Activated T-cell treated with anti-CD3 and anti-CD28 coated beads, Interleukin-2, amount 50 U/mL, for 72 hours (primary cell): ENCODE data around the gene TRUB2. TPM values are rescaled to one million over a fixed set of nuclear protein-coding genes. Genes with fewer than 3 reads are reported as not detected.

Experiments
- ATAC-seq, 2 donors: fragments of 150-1000 bp; cut with Tn5 transposase; replicated peaks in 1 of 2; 2 replicates each; pipeline ENCODE4 v1.10.0; 2021; ENCODE audit warnings: moderate library complexity in 2 of 2, mild to moderate bottlenecking in 1 of 2
- DNase-seq, 2 donors: peaks; one replicate each; pipeline ENCODE4 v3.0.0; 2021 to 2022; ENCODE audit warnings: mixed read lengths in 1 of 2
- H3K27ac Mint-ChIP-seq: one replicate; pipeline ENCODE4 v1.8.0; 2022; ENCODE audit warnings: mild to moderate bottlenecking, moderate library complexity, mixed read lengths
- H3K27me3 Mint-ChIP-seq: one replicate; pipeline ENCODE4 v1.8.0; 2022; ENCODE audit warnings: low read depth, mixed read lengths
- H3K36me3 Mint-ChIP-seq, 2 donors: one replicate each; pipeline ENCODE4 v1.8.0; 2022; ENCODE audit warnings: mixed read lengths in 2 of 2, mild to moderate bottlenecking in 1 of 2; ENCODE audit not compliant: insufficient read depth in 2 of 2
- H3K4me1 Mint-ChIP-seq: one replicate; pipeline ENCODE4 v1.8.0; 2022; ENCODE audit warnings: low read depth, mixed read lengths
- H3K4me3 Mint-ChIP-seq, 2 donors: one replicate each; pipeline ENCODE4 v1.8.0; 2022; ENCODE audit warnings: mild to moderate bottlenecking in 2 of 2, mixed read lengths in 2 of 2, moderate library complexity in 2 of 2
- H3K9me3 Mint-ChIP-seq, 2 donors: one replicate each; pipeline ENCODE4 v1.8.0; 2022; ENCODE audit warnings: mixed read lengths in 2 of 2
- total RNA-seq, 2 donors: library from RNA; stranded (reverse); gene quantifications; one replicate each; pipeline ENCODE4 v1.2.3, GENCODE V29; 2022

Gene TRUB2
- total RNA-seq, 2 donors from 2014 or later = 17.6 to 24.4 TPM

GRCh38 chr9:128335914-128336313 lies 13.7 kb upstream of the TRUB2 start:
- no peaks in the 10 kb centered on the region for H3K27me3 Mint-ChIP-seq
- H3K36me3 Mint-ChIP-seq = no peaks in the 10 kb centered on the region
- H3K9me3 Mint-ChIP-seq = no peaks in the 10 kb centered on the region
- ATAC-seq (no peak), DNase-seq (no peak)
- H3K4me3 Mint-ChIP-seq = no peak overlapping the region
- no peak overlapping the region for H3K27ac Mint-ChIP-seq
- H3K4me1 Mint-ChIP-seq = peaks cover 5% of the 10 kb centered on the region

- ATAC-seq = no peak
- Mint-ChIP-seq H3K4me3 (no peak overlapping the region), H3K9me3 (no peaks in the 10 kb centered on the region), H3K27ac (no peak overlapping the region), H3K36me3 (no peaks in the 10 kb centered on the region), H3K4me1 (peaks cover 5% of the 10 kb centered on the region), H3K27me3 (no peaks in the 10 kb centered on the region)
- DNase-seq = no peak
Observed at GRCh38 chr9:128335161-128335560, 12.9 kb upstream of the TRUB2 start.

DNA sequence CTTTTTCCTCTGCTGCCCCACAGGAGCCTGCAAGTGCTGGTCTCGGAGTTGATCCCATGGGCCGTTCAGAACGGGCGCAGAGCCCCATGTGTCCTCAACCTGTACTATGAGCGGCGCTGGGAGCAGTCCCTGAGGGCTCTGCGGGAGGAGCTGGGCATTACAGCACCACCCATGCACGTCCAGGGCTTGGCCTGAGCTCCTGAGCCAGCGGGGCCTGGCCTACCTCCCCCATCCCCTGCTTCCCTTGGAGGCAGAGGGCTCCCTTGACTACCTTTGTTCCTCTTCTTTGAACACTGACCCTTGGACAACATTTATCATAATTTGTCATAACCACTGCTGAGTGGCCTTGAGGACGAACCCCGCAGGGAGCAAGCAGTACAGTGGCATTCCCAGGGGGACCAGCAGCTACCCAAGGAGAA lies 11.2 kb upstream of the TRUB2 start:
- ATAC-seq (no peak), DNase-seq (no peak)
- Mint-ChIP-seq H3K9me3 (no peaks in the 10 kb centered on the region), H3K4me3 (no peak overlapping the region), H3K27ac (no peak overlapping the region), H3K4me1 (no peaks in the 10 kb centered on the region), H3K27me3 (no peaks in the 10 kb centered on the region), H3K36me3 (no peaks in the 10 kb centered on the region)

- ATAC-seq = no peak
- H3K36me3 Mint-ChIP-seq = no peaks in the 10 kb centered on the region
- no peaks in the 10 kb centered on the region for H3K9me3 Mint-ChIP-seq
- no peak for DNase-seq
- no peak overlapping the region for H3K27ac Mint-ChIP-seq
- H3K27me3 Mint-ChIP-seq = no peaks in the 10 kb centered on the region
- peaks cover 8% of the 10 kb centered on the region for H3K4me1 Mint-ChIP-seq
- no peak overlapping the region for H3K4me3 Mint-ChIP-seq
Observed at GRCh38 chr9:128325629-128326028, 3.4 kb upstream of the TRUB2 start.

- peaks cover 8% of the 10 kb centered on the region for H3K4me1 Mint-ChIP-seq
- H3K9me3 Mint-ChIP-seq = no peaks in the 10 kb centered on the region
- DNase-seq = no peak
- no peaks in the 10 kb centered on the region for H3K36me3 Mint-ChIP-seq
- peak overlapping the region; percentile 75 for H3K27ac Mint-ChIP-seq
- peak overlapping the region in 1 of 2 donors; percentile 90 for H3K4me3 Mint-ChIP-seq
- ATAC-seq = no peak
- no peaks in the 10 kb centered on the region for H3K27me3 Mint-ChIP-seq
Observed at GRCh38 chr9:128324401-128324800, 2.2 kb upstream of the TRUB2 start.

DNA sequence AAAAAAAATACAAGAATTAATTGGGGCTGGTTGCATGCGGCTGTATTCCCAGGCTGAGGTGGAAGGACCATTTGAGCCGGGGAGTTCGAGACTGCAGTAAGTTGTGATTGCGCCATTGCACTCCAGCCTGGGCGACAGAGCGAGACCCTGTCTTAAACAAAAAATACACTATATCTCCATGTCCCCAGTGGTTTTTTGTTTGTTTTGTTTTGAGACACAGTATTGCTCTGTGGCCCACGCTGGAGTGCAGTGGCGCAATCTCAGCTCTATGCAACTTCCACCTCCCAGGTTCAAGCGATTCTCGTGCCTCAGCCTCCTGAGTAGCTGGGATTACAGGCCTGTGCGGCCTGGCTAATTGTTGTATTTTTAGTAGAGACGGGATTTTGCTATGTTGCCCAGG lies 1.5 kb upstream of the TRUB2 start:
- peaks cover 8% of the 10 kb centered on the region for H3K4me1 Mint-ChIP-seq

DNA sequence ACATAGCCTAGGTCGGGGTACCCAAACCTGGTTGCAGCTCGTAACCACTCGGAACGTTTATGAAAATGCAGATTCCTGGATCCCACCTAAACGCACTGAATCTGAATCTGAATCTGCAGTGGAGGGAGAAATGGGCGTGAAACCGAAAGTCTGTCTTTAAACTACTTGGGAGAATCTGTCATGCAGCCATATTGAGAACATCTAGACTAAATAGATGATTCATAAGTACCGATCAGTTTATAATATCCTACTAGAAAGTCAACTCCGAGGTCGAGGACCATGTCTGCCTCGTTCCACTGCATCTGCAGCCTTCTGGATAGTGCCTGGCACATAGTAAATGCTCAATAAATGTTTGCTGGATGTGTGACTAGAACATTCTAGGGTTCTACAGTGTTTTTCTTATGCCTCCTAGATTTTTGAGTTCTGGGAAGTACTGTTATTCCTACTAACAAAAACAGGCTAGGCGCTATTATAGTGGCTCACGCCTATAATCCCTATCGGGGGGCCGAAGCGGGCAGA lies 1.0 kb upstream of the TRUB2 start:
- Mint-ChIP-seq H3K27ac (peak overlapping the region; percentile 92), H3K4me1 (peaks cover 8% of the 10 kb centered on the region), H3K4me3 (peak overlapping the region; percentile 84 to 90), H3K36me3 (no peaks in the 10 kb centered on the region), H3K27me3 (no peaks in the 10 kb centered on the region), H3K9me3 (no peaks in the 10 kb centered on the region)
- peak; percentile 16 to 22 for ATAC-seq
- DNase-seq = no peak

More for the DNA sequence above, 1.5 kb upstream of the TRUB2 start:
- no peak for ATAC-seq
- H3K9me3 Mint-ChIP-seq = no peaks in the 10 kb centered on the region
- no peak for DNase-seq
- no peaks in the 10 kb centered on the region for H3K27me3 Mint-ChIP-seq
- H3K4me3 Mint-ChIP-seq = peak overlapping the region; percentile 84 to 90
- H3K36me3 Mint-ChIP-seq = no peaks in the 10 kb centered on the region
- H3K27ac Mint-ChIP-seq = peak overlapping the region; percentile 92

- peak; percentile 3 to 6 for ATAC-seq
- H3K4me1 Mint-ChIP-seq = peaks cover 8% of the 10 kb centered on the region
- peak overlapping the region; percentile 92 for H3K27ac Mint-ChIP-seq
- DNase-seq = no peak
- no peaks in the 10 kb centered on the region for H3K27me3 Mint-ChIP-seq
- peak overlapping the region; percentile 84 to 90 for H3K4me3 Mint-ChIP-seq
- H3K9me3 Mint-ChIP-seq = no peaks in the 10 kb centered on the region
- H3K36me3 Mint-ChIP-seq = peaks cover 0 to 3% of the 10 kb centered on the region in 2 donors
Observed at GRCh38 chr9:128321879-128322403, 306 bp downstream of the TRUB2 start.

- ATAC-seq (no peak), DNase-seq (no peak)
- no peaks in the 10 kb centered on the region for H3K9me3 Mint-ChIP-seq
- no peaks in the 10 kb centered on the region for H3K27me3 Mint-ChIP-seq
- peaks cover 0 to 3% of the 10 kb centered on the region in 2 donors for H3K36me3 Mint-ChIP-seq
- H3K4me3 Mint-ChIP-seq = peak overlapping the region; percentile 42 to 84
- H3K4me1 Mint-ChIP-seq = peaks cover 8% of the 10 kb centered on the region
- no peak overlapping the region for H3K27ac Mint-ChIP-seq
Observed at GRCh38 chr9:128321343-128321742, 904 bp downstream of the TRUB2 start.

DNA sequence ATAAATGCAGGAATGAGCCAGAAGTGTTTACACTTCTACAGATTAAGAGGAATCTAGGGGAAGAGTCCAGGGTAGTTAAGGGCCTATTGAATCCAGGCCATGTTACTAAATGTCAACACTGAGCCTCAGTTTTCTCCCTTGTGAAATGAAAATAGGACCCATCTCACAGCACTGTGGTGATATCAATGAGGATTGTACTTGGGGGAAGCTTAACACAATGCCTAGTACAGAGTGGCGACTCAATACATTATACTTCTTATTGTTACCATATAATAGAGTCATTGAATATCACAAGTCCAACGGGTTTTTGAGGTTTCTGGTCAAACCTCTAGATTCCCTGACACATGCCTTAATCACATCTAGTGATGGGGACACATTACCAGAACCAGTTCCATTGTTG lies 4.6 kb downstream of the TRUB2 start:
- Mint-ChIP-seq H3K4me3 (no peak overlapping the region), H3K27ac (no peak overlapping the region), H3K36me3 (peaks cover 0 to 5% of the 10 kb centered on the region in 2 donors), H3K4me1 (no peaks in the 10 kb centered on the region), H3K27me3 (no peaks in the 10 kb centered on the region), H3K9me3 (no peaks in the 10 kb centered on the region)
- DNase-seq (no peak), ATAC-seq (no peak)

DNA sequence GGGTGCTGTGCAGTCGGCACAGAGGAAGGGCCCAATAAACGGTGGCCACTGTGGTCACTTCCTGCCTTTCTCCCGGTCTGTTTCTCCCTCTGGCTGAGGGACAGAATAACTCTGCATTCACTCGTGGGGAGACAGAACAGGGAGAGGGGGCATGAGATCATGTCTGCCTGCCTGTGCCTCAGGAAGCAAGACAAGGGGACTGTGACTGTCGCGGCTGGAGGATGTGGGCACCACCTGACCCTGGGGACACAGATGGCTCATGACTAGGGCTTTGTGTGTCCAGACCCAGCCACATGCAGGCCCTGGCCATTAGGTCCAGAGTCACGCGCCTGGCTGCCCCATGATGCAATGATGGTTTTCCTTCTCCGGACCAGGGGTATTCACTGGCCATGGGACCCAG lies 5.8 kb downstream of the TRUB2 start:
- H3K4me3 Mint-ChIP-seq = no peak overlapping the region
- H3K36me3 Mint-ChIP-seq = peaks cover 0 to 5% of the 10 kb centered on the region in 2 donors
- ATAC-seq = no peak
- no peaks in the 10 kb centered on the region for H3K4me1 Mint-ChIP-seq
- no peaks in the 10 kb centered on the region for H3K9me3 Mint-ChIP-seq
- DNase-seq = no peak
- H3K27me3 Mint-ChIP-seq = no peaks in the 10 kb centered on the region
- H3K27ac Mint-ChIP-seq = no peak overlapping the region

DNA sequence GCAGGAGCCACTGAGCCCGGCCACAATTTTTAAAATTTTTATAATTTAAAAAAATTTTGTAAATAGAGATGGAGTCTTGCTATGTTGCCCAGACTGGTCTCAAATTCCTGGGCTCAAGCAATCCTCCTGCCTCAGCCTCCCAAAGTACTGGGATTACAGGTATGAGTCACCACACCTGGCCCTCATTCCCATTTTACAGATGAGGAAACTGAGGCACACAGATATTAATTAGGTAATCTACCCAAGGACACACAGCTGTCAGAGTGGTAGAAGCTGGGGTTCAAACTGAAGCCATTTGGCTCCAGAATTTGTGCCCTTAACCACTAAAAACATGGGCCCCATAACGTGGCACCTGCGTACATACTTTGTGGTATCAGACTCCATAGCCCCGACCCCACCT lies 7.5 kb downstream of the TRUB2 start:
- H3K4me3 Mint-ChIP-seq = no peak overlapping the region
- no peaks in the 10 kb centered on the region for H3K27me3 Mint-ChIP-seq
- DNase-seq = no peak
- peaks cover 0 to 7% of the 10 kb centered on the region in 2 donors for H3K36me3 Mint-ChIP-seq
- no peak for ATAC-seq
- no peaks in the 10 kb centered on the region for H3K4me1 Mint-ChIP-seq
- no peaks in the 10 kb centered on the region for H3K9me3 Mint-ChIP-seq
- no peak overlapping the region for H3K27ac Mint-ChIP-seq

GRCh38 chr9:128310461-128310860 lies 11.8 kb downstream of the TRUB2 start:
- no peaks in the 10 kb centered on the region for H3K27me3 Mint-ChIP-seq
- H3K4me3 Mint-ChIP-seq = no peak overlapping the region
- H3K4me1 Mint-ChIP-seq = no peaks in the 10 kb centered on the region
- no peak for DNase-seq
- no peak overlapping the region for H3K27ac Mint-ChIP-seq
- H3K36me3 Mint-ChIP-seq = peaks cover 2 to 6% of the 10 kb centered on the region in 2 donors
- no peak for ATAC-seq
- no peaks in the 10 kb centered on the region for H3K9me3 Mint-ChIP-seq

GRCh38 chr9:128309551-128309950 lies 12.7 kb downstream of the TRUB2 start:
- peaks cover 2 to 6% of the 10 kb centered on the region in 2 donors for H3K36me3 Mint-ChIP-seq
- ATAC-seq = no peak
- H3K27me3 Mint-ChIP-seq = no peaks in the 10 kb centered on the region

More at GRCh38 chr9:128309551-128309950, 12.7 kb downstream of the TRUB2 start:
- no peaks in the 10 kb centered on the region for H3K9me3 Mint-ChIP-seq
- DNase-seq = no peak
- no peak overlapping the region for H3K4me3 Mint-ChIP-seq
- no peak overlapping the region for H3K27ac Mint-ChIP-seq
- no peaks in the 10 kb centered on the region for H3K4me1 Mint-ChIP-seq
